ENCODE results near the gene DLEU7. TPM values are rescaled to one million over a fixed set of nuclear protein-coding genes. Genes with fewer than 3 reads are reported as not detected.

DLEU7 gene
- total and polyA plus RNA-seq, 2 donors (not counting 1 experiment from before 2014, with no cell fraction given): 0.07 to 0.25 TPM

GRCh38 chr13:50846861-50847475 lies 3.5 kb upstream of the DLEU7 start:
- Histone ChIP-seq H3K79me2 (ENCODE audit: control insufficient read depth, insufficient read depth, low read length) (no peaks in the 10 kb centered on the region), H3K9ac (ENCODE audit: low read length) (no peak overlapping the region), H3K36me3 (replicated peaks in 1 of 2; ENCODE audit: control extremely low read depth in 1 of 2, control insufficient read depth in 1 of 2, extremely low read depth in 1 of 2, insufficient read depth in 2 of 2, low read length in 1 of 2) (no peaks in the 10 kb centered on the region), H3K4me1 (ENCODE audit: control insufficient read depth in 2 of 2, insufficient read depth in 2 of 2, low read length in 2 of 2) (peaks cover 21 to 29% of the 10 kb centered on the region in 2 donors), H3K27ac (ENCODE audit: low read length in 2 of 2) (no peak overlapping the region), H4K20me1 (ENCODE audit: control insufficient read depth, insufficient read depth, low read length, poor library complexity, severe bottlenecking) (no peaks in the 10 kb centered on the region), H3K27me3 (replicated peaks in 1 of 4; ENCODE audit: control extremely low read depth in 1 of 4, control insufficient read depth in 3 of 4, insufficient read depth in 4 of 4, low read length in 3 of 4) (peaks cover 0 to 9% (median 4%) of the 10 kb centered on the region in 4 experiments), H3K4me3 (ENCODE audit: control extremely low read depth in 1 of 5, extremely low read depth in 1 of 5, insufficient read depth in 1 of 5, low read depth in 2 of 5, low read length in 4 of 5) (no peak overlapping the region), H3K9me3 (ENCODE audit: control extremely low read depth in 1 of 3, control insufficient read depth in 2 of 3, insufficient read depth in 1 of 3, low read length in 2 of 3) (peaks cover 0 to 10% (median 0%) of the 10 kb centered on the region in 3 donors), H3K4me2 (replicated peaks; ENCODE audit: low read depth, low read length, poor library complexity, severe bottlenecking) (peak overlapping the region; percentile 36), H2AFZ (ENCODE audit: insufficient read depth, low read depth, low read length, poor library complexity, severe bottlenecking) (peak overlapping the region; percentile 79)
- peaks cover 2% of the 10 kb centered on the region for H3K9me3 Mint-ChIP-seq (ENCODE audit: insufficient read depth)
- WGBS (ENCODE audit: insufficient coverage): 31% methylated on average over 5 of the region's 5 CpGs
- H3K4me3 Mint-ChIP-seq: no peak overlapping the region
- peaks cover 10% of the 10 kb centered on the region for H3K27me3 Mint-ChIP-seq
- POLR2A ChIA-PET: no interaction called here
- intact Hi-C loops (cut with micrococcal nuclease): no loop called here
- DNase-seq (no peak), ATAC-seq (ENCODE audit: low read depth) (no peak)
- peaks cover 30% of the 10 kb centered on the region for H3K4me1 Mint-ChIP-seq
- TF ChIP-seq, protein P1, sequence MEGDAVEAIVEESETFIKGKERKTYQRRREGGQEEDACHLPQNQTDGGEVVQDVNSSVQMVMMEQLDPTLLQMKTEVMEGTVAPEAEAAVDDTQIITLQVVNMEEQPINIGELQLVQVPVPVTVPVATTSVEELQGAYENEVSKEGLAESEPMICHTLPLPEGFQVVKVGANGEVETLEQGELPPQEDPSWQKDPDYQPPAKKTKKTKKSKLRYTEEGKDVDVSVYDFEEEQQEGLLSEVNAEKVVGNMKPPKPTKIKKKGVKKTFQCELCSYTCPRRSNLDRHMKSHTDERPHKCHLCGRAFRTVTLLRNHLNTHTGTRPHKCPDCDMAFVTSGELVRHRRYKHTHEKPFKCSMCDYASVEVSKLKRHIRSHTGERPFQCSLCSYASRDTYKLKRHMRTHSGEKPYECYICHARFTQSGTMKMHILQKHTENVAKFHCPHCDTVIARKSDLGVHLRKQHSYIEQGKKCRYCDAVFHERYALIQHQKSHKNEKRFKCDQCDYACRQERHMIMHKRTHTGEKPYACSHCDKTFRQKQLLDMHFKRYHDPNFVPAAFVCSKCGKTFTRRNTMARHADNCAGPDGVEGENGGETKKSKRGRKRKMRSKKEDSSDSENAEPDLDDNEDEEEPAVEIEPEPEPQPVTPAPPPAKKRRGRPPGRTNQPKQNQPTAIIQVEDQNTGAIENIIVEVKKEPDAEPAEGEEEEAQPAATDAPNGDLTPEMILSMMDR (IDR thresholded peaks at IDR 0.05): no peak
- no peak for TF ChIP-seq EZH2 (IDR thresholded peaks at IDR 0.05; ENCODE audit: borderline replicate concordance, insufficient read depth, low read depth, low read length, poor library complexity, severe bottlenecking)
- H3K27ac Mint-ChIP-seq: no peak overlapping the region
- CTCF ChIA-PET: no interaction called here

DNA sequence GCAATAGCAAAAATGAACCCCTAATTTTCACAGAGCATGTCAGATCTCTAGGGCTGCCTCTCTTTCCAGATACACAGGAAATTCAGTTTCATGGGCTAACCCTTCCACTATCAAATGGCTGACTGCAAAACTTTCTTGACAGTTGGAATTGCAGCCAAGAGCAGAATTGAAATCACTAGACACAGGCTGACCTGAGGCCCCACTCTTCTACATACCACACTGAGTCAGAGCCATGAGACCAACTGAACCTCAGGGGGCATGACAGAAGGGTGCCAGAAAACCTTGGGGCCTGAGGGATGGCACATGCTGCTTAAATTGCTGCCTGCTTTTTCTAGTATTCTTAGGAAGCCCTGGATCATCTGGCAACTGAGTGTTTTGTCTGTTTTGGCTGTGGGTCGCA lies 1.7 kb upstream of the DLEU7 start:
- no peak overlapping the region for H3K27ac ChIP-seq (ENCODE audit: low read length in 2 of 2)
- ChIA-PET CTCF (no interaction called here), POLR2A (no interaction called here)
- H3K4me3 ChIP-seq (ENCODE audit: control extremely low read depth in 1 of 5, extremely low read depth in 1 of 5, insufficient read depth in 1 of 5, low read depth in 2 of 5, low read length in 4 of 5): no peak overlapping the region
- H4K20me1 ChIP-seq (ENCODE audit: control insufficient read depth, insufficient read depth, low read length, poor library complexity, severe bottlenecking): no peaks in the 10 kb centered on the region
- H3K4me1 ChIP-seq (ENCODE audit: control insufficient read depth in 2 of 2, insufficient read depth in 2 of 2, low read length in 2 of 2): peaks cover 21 to 29% of the 10 kb centered on the region in 2 donors
- Mint-ChIP-seq H3K4me1 (peaks cover 30% of the 10 kb centered on the region), H3K27me3 (peaks cover 10% of the 10 kb centered on the region), H3K9me3 (ENCODE audit: insufficient read depth) (peaks cover 2% of the 10 kb centered on the region), H3K27ac (no peak overlapping the region), H3K4me3 (no peak overlapping the region)
- H3K9me3 ChIP-seq (ENCODE audit: control extremely low read depth in 1 of 3, control insufficient read depth in 2 of 3, insufficient read depth in 1 of 3, low read length in 2 of 3): peaks cover 0 to 10% (median 0%) of the 10 kb centered on the region in 3 donors
- TF ChIP-seq EZH2 (IDR thresholded peaks at IDR 0.05; ENCODE audit: borderline replicate concordance, insufficient read depth, low read depth, low read length, poor library complexity, severe bottlenecking): no peak
- TF ChIP-seq, protein P1 (IDR thresholded peaks at IDR 0.05): no peak
- peaks cover 0 to 9% (median 4%) of the 10 kb centered on the region in 4 experiments for H3K27me3 ChIP-seq (replicated peaks in 1 of 4; ENCODE audit: control extremely low read depth in 1 of 4, control insufficient read depth in 3 of 4, insufficient read depth in 4 of 4, low read length in 3 of 4)
- WGBS (ENCODE audit: insufficient coverage): no CpG with 5 or more reads among the region's 1 CpG
- no peak overlapping the region for H2AFZ ChIP-seq (ENCODE audit: insufficient read depth, low read depth, low read length, poor library complexity, severe bottlenecking)
- H3K79me2 ChIP-seq (ENCODE audit: control insufficient read depth, insufficient read depth, low read length): no peaks in the 10 kb centered on the region
- no peak overlapping the region for H3K9ac ChIP-seq (ENCODE audit: low read length)
- no peak overlapping the region for H3K4me2 ChIP-seq (replicated peaks; ENCODE audit: low read depth, low read length, poor library complexity, severe bottlenecking)
- intact Hi-C loops (cut with micrococcal nuclease): no loop called here
- H3K36me3 ChIP-seq (replicated peaks in 1 of 2; ENCODE audit: control extremely low read depth in 1 of 2, control insufficient read depth in 1 of 2, extremely low read depth in 1 of 2, insufficient read depth in 2 of 2, low read length in 1 of 2): no peaks in the 10 kb centered on the region
- DNase-seq (no peak), ATAC-seq (ENCODE audit: low read depth) (no peak)
